ENCODE measurements around the gene LPP.

GRCh38 chr3:188792793-188793192 lies 638.8 kb downstream of the LPP start:
- TF ChIP-seq CTCF (IDR thresholded peaks at IDR 0.05 in 2 of 3, conservative IDR thresholded peaks at IDR 0.05 in 1 of 3; ENCODE audit: insufficient read depth in 2 of 3, low read depth in 1 of 3, low read length in 3 of 3) (no peak), CCAR2 (IDR thresholded peaks at IDR 0.05; ENCODE audit: low read depth, low read length) (no peak)

All from K562 (cell line).